Body of pancreas (tissue), 4 donors: ENCODE measurements around the gene SH3GL3. TPM values are rescaled to one million over a fixed set of nuclear protein-coding genes. Genes with fewer than 3 reads are reported as not detected.

Experiments
- ATAC-seq: fragments of 150-250 bp; one replicate; pipeline ENCODE4 v1.9.1; 2016
- DNase-seq, 4 donors: peaks; one replicate each; pipeline ENCODE4 v3.0.0-alpha.2; 2019
- H3K27ac ChIP-seq, 4 donors: fragments of 200-600 bp; sonication (generic); 1 replicate in 3 of 4; 2 replicates in 1 of 4; pipeline versions ENCODE4 v1.5.1 to v1.6.1; 2016 to 2019; ENCODE audit warnings: mild to moderate bottlenecking in 1 of 4, mixed read lengths in 1 of 4, moderate library complexity in 1 of 4
- H3K27me3 ChIP-seq, 2 donors: fragments of 200-600 bp; sonication (generic); one replicate each; pipeline ENCODE4 v1.6.0; 2016; ENCODE audit warnings: mild to moderate bottlenecking in 1 of 2
- H3K36me3 ChIP-seq, 2 donors: fragments of 200-600 bp; sonication (generic); replicated peaks in 1 of 2; 2 replicates each; pipeline ENCODE4 v1.5.1; 2016; ENCODE audit warnings: low read depth in 2 of 2; ENCODE audit not compliant: insufficient read depth in 1 of 2
- H3K4me1 ChIP-seq: fragments of 200-600 bp; sonication (generic); one replicate; pipeline ENCODE4 v1.6.0; 2016
- H3K4me3 ChIP-seq, 2 donors: fragments of 200-600 bp; sonication (generic); 1 replicate in 1 of 2; 2 replicates in 1 of 2; pipeline ENCODE4 v1.5.1; 2016 to 2019
- H3K9me3 ChIP-seq, 3 donors: fragments of 200-600 bp; sonication (generic); 1 replicate in 2 of 3; 2 replicates in 1 of 3; pipeline ENCODE4 v1.5.1; 2016
- CTCF ChIP-seq, 7 experiments: fragments of 450-650 bp in 4 of 7; fragments of 200-600 bp in 3 of 7; sonication (generic) in 3 of 7; IDR thresholded peaks; one replicate each; pipeline ENCODE4 v1.5.1; 2016 to 2019; ENCODE audit warnings: antibody characterized with exemption in 7 of 7
- POLR2A ChIP-seq, 3 donors: fragments of 450-650 bp; IDR thresholded peaks; one replicate each; pipeline ENCODE4 v1.6.1; 2016; ENCODE audit warnings: antibody characterized with exemption in 3 of 3, mild to moderate bottlenecking in 2 of 3
- WGBS, 2 donors: methylation state at CpG; one replicate each; pipeline ENCODE4 v1.1.5; 2017; 5-methylcytosine and 5-hydroxymethylcytosine counted together
- intact Hi-C: fragments of 100-400 bp; cut with DNase I; formaldehyde crosslinking; loops from one replicate; pipeline ENCODE4 v1.15.1; 2023
- total RNA-seq, 2 donors: library from RNA; depleted of rRNA; stranded (reverse); fragments of >200 nt; gene quantifications; one replicate each; pipeline ENCODE4 v1.1.0, GENCODE V29; 2016

SH3GL3 gene
- total RNA-seq, 2 donors from 2014 or later: 2.3 TPM; not detected in 1

DNA sequence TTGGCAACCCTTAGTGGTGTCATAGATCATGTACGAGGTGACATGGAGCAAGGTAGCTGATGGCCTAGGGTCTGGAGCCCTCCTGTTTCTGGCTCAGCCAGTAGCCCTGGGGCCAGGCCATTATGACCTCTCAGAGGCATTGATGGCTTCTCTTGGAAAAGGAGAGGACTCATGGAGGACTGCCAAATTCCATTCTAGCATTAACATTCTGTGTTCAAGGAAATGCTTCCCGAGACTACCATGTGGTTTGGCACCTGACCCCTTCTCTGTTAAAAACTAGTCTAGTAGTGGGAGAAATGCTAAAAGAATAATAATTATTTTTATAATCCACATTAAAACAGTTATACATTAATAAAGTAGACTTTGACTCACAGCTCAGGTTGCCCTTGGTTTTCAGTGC lies 166.6 kb downstream of the SH3GL3 start:
- ATAC-seq (peak; percentile 47), DNase-seq (peak in 3 of 4 donors; percentile 35 to 47 (median 39))
- H3K27ac ChIP-seq: no peak overlapping the region
- H3K36me3 ChIP-seq: no peaks in the 10 kb centered on the region
- H3K27me3 ChIP-seq: no peaks in the 10 kb centered on the region
- no peaks in the 10 kb centered on the region for H3K9me3 ChIP-seq
- 31 to 57% methylated on average over 2 of the region's 2 CpGs for WGBS, 2 donors
- no peak for TF ChIP-seq CTCF (IDR thresholded peaks at IDR 0.05)
- no peak for TF ChIP-seq POLR2A (IDR thresholded peaks at IDR 0.05)
- intact Hi-C loops: no loop called here
- H3K4me1 ChIP-seq: peaks cover 9% of the 10 kb centered on the region
- no peak overlapping the region for H3K4me3 ChIP-seq

- DNase-seq (no peak), ATAC-seq (no peak)
- intact Hi-C loops: no loop called here
- Histone ChIP-seq H3K4me3 (no peak overlapping the region), H3K9me3 (no peaks in the 10 kb centered on the region), H3K27ac (no peak overlapping the region), H3K4me1 (no peaks in the 10 kb centered on the region), H3K36me3 (no peaks in the 10 kb centered on the region), H3K27me3 (no peaks in the 10 kb centered on the region)
- TF ChIP-seq POLR2A (IDR thresholded peaks at IDR 0.05): no peak
- TF ChIP-seq CTCF (IDR thresholded peaks at IDR 0.05): no peak
- 90 to 93% methylated on average over 1 of the region's 1 CpG for WGBS, 2 donors
These were observed 169.7 kb downstream of the SH3GL3 start for GRCh38 chr15:83616840-83617239.

- DNase-seq (no peak), ATAC-seq (no peak)
- no peaks in the 10 kb centered on the region for H3K36me3 ChIP-seq
- H3K27ac ChIP-seq: no peak overlapping the region
- WGBS, 2 donors: 72 to 77% methylated on average over 2 of the region's 2 CpGs
- no peaks in the 10 kb centered on the region for H3K4me1 ChIP-seq
- no peaks in the 10 kb centered on the region for H3K27me3 ChIP-seq
- intact Hi-C loops: no loop called here
- no peaks in the 10 kb centered on the region for H3K9me3 ChIP-seq
- no peak overlapping the region for H3K4me3 ChIP-seq
- TF ChIP-seq POLR2A (IDR thresholded peaks at IDR 0.05): no peak
- TF ChIP-seq CTCF (IDR thresholded peaks at IDR 0.05): no peak
These were observed 179.1 kb downstream of the SH3GL3 start for GRCh38 chr15:83626171-83626802.

DNA sequence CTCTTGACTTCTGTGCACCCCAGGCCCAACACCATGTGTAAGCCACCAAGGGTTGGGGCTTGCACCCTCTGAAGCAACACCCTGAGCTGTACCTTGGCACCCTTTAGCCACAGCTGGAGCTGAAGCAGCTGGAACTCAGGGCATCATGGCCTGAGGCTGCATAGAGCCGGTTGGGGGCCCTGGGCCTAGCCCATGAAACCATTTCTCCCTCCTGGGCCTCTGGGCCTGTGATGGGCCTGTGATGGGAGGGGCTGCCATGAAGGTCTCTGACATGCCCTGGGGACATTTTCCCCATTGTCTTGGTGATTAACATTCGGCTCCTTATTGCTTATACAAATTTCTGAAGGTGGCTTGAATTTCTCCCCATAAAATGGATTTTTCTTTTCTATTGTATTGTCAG lies 184.4 kb downstream of the SH3GL3 start:
- Histone ChIP-seq H3K9me3 (no peaks in the 10 kb centered on the region), H3K27me3 (no peaks in the 10 kb centered on the region), H3K4me3 (no peak overlapping the region), H3K27ac (no peak overlapping the region), H3K36me3 (no peaks in the 10 kb centered on the region), H3K4me1 (no peaks in the 10 kb centered on the region)
- no peak for ATAC-seq
- no peak for TF ChIP-seq POLR2A (IDR thresholded peaks at IDR 0.05)
- TF ChIP-seq CTCF (IDR thresholded peaks at IDR 0.05): no peak
- no peak for DNase-seq
- WGBS, 2 donors: 83 to 87% methylated on average over 2 of the region's 2 CpGs
- intact Hi-C loops: no loop called here

- H3K36me3 ChIP-seq: no peaks in the 10 kb centered on the region
- TF ChIP-seq CTCF (IDR thresholded peaks at IDR 0.05) (no peak), POLR2A (IDR thresholded peaks at IDR 0.05) (no peak)
- no peaks in the 10 kb centered on the region for H3K9me3 ChIP-seq
- no peak overlapping the region for H3K4me3 ChIP-seq
- H3K4me1 ChIP-seq: no peaks in the 10 kb centered on the region
- H3K27ac ChIP-seq: no peak overlapping the region
- ATAC-seq (no peak), DNase-seq (no peak)
- H3K27me3 ChIP-seq: no peaks in the 10 kb centered on the region
- intact Hi-C loops: no loop called here
These were observed 196.1 kb downstream of the SH3GL3 start for GRCh38 chr15:83643201-83643600.
